Skeletal muscle satellite cell (primary cell): Measurements from ENCODE around the gene NFATC4. TPM values are rescaled to one million over a fixed set of nuclear protein-coding genes. Genes with fewer than 3 reads are reported as not detected.
"Not testable (repeated sequence)": the region's sequence is repeated elsewhere in the genome, so short reads cannot be mapped to it uniquely, and the experiment has no call there.

ENCODE experiments used
- H3K27me3 ChIP-seq: 2 replicates; pipeline ENCODE4 v1.7.0; 2013; ENCODE audit warnings: low read length; ENCODE audit not compliant: control insufficient read depth, insufficient read depth
- H3K36me3 ChIP-seq: 2 replicates; pipeline ENCODE4 v1.7.0; 2013; ENCODE audit warnings: mild to moderate bottlenecking, control low read depth, low read length; ENCODE audit not compliant: insufficient read depth
- H3K4me1 ChIP-seq: 2 replicates; pipeline ENCODE4 v1.7.0; 2013; ENCODE audit warnings: low read length; ENCODE audit not compliant: control insufficient read depth, insufficient read depth
- H3K4me2 ChIP-seq: 2 replicates; pipeline ENCODE4 v1.7.0; 2013; ENCODE audit warnings: mild to moderate bottlenecking, low read length
- H3K4me3 ChIP-seq: 2 replicates; pipeline ENCODE4 v1.7.0; 2013; ENCODE audit warnings: low read length
- H3K9ac ChIP-seq: 2 replicates; pipeline ENCODE4 v1.7.0; 2013; ENCODE audit warnings: mild to moderate bottlenecking, low read depth, low read length, moderate library complexity
- H3K9me3 ChIP-seq: replicated peaks from 2 replicates; pipeline ENCODE4 v1.7.0; 2013; ENCODE audit warnings: mild to moderate bottlenecking, control low read depth, low read length
- total RNA-seq: library from RNA; depleted of rRNA; stranded (reverse); fragments of >200 nt; gene quantifications from 2 replicates; pipeline ENCODE4 v1.2.3, GENCODE V29; 2012; rRNA removed

Gene NFATC4
- total RNA-seq = 23.3 and 24.9 TPM in 2 replicates

DNA sequence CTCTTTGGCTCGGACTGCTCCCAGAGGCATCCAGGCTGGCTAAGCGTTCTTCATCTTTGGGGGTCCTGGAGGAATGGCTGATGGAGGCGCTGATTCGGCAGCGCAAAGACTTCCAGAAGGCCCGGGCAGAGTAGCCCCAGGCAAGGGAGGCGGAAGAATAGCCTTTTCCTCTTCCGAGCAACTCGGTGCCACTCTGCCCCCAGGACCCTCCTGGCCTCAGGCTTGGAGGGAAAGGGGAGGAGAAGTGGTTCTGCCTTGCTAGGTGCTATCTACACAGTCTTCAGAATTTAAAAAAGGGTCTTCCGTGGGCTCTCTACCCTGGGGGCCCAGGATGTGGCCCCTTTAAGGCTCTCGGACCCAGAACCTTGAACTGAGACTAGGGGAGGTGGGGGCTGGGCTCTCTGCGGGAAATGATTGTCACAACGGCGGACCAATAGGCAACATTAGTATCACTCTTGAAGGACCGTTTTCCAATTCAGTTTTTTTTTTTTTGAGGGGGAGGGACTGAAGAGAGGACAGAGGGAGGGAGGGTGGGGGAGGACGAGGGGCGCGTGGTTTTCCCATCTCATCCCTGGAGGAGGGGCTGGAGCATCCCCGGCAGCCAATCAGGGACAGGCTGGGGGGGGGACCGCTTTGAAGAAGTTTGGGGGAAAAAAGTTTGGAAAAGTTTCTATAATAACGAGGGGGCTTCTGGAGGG is at the start of gene NFATC4:
TSS of gene NFATC4 (plus strand) at position 671 of the 698 bp plus-strand sequence. CDS start 157 bp downstream, outside the sequence.
- Histone ChIP-seq H3K9ac (peak within 1 kb of the TSS; percentile 94), H3K36me3 (no peaks in the 10 kb centered on the region), H3K9me3 (no peaks in the 10 kb centered on the region), H3K27me3 (no peaks in the 10 kb centered on the region), H3K4me1 (peaks cover 40% of the 10 kb centered on the region), H3K4me2 (peak within 1 kb of the TSS; percentile 90), H3K4me3 (peak within 1 kb of the TSS; percentile 85)

DNA sequence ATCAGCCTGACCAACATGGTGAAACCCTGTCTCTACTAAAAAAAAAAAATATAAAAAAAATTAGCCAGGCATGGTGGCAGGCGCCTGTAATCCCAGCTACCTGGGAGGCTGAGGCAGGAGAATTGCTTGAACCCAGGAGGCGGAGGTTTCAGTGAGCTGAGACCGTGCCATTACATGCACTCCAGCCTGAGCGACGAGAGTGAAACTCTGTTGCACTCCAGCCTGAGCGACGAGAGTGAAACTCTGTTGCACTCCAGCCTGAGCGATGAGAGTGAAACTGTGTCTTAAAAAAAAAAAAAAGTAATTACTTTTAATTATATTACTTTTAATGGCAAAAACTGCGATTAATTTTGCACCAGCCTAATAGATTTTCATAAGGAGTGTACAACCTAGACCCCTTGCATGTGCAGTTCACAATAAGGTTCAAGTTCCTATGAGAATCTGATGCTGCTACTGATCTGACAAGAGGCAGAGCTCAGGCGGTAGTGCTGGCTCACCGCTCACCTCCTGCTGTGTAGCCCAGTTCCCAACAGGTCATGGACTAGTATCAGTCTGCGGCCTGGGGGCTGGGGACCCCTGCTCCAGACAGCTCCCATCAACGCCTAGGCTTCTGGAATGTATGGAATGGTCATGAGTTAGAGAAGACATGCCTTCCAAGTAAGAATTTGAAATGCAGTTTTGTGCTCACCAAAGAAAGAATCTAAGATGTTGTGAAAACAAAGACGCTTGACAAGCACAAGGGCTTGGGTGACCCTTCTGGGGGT is 46.6 kb upstream of the NFATC4 start:
- no peaks in the 10 kb centered on the region for H3K9me3 ChIP-seq
- no peaks in the 10 kb centered on the region for H3K36me3 ChIP-seq
- peaks cover 12% of the 10 kb centered on the region for H3K4me1 ChIP-seq
- no peak overlapping the region for H3K4me2 ChIP-seq
- H3K9ac ChIP-seq = no peak overlapping the region
- H3K27me3 ChIP-seq = peaks cover 63% of the 10 kb centered on the region
- H3K4me3 ChIP-seq = no peak overlapping the region

DNA sequence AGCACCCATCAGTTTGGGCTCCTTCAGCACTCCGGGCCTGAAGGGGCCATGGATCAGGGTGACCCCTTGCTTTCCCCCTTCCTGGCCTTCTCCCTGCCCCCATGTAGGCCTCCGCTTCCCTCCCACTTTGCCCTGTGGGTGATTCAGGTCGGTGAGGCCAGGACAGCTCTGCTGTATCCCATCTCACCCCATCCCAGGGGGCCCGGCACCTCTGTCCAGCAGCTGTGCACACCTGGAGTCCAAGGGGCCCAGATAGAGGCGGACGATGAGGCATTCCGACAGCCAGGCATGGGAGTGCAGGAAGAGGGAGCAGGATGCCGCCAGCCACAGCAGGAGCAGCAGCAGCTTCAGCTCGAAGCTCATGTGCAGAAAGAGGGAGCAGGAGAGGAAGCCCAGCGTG is 45.3 kb upstream of the NFATC4 start:
- Histone ChIP-seq H3K4me1 (peaks cover 1% of the 10 kb centered on the region), H3K9me3 (no peaks in the 10 kb centered on the region), H3K27me3 (peaks cover 67% of the 10 kb centered on the region), H3K36me3 (no peaks in the 10 kb centered on the region), H3K4me2 (no peak overlapping the region), H3K4me3 (no peak overlapping the region), H3K9ac (no peak overlapping the region)

DNA sequence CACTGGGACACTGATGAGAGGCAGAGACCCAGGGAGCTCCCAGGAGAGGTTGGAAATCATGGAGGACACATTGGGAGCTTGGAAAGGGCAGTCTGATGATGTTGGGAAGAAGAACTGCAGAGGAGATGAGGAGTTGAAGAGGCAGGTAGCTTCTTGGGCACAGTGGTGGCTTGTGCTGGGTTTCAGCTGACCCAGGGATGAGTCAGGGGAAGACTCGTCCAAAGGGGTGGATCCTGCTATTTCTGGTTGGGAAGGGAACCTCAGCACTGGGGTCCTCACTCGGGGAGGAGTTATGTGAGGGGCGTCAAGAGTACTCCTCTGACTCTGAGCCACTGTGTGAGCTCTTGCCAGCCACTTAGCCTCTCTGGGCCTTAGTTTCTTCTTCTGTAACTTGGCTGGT is 44.6 kb upstream of the NFATC4 start:
- Histone ChIP-seq H3K4me2 (no peak overlapping the region), H3K9ac (no peak overlapping the region), H3K4me3 (no peak overlapping the region), H3K9me3 (no peaks in the 10 kb centered on the region), H3K27me3 (peaks cover 63% of the 10 kb centered on the region), H3K36me3 (no peaks in the 10 kb centered on the region), H3K4me1 (no peaks in the 10 kb centered on the region)

DNA sequence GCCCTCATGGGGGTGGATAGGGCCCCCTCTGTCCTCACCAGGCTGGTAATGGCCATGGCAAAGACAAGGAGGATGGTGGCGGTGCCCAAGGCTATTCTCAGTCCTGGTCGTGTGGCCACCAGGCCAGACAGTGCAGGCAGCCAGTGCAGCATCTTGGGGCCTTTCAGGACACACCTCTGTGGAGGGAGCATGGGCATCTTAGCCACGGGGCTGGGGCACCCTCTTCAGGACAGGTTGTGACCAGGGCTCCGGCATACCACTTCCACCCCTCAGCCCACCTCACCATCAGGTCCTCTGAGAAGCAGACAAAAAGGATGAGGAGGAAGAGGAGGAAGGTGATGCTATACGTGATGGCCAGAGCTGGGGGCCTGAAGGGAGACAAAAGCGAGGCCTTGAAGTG is 44.0 kb upstream of the NFATC4 start:
- no peaks in the 10 kb centered on the region for H3K4me1 ChIP-seq
- no peaks in the 10 kb centered on the region for H3K9me3 ChIP-seq
- no peaks in the 10 kb centered on the region for H3K36me3 ChIP-seq
- no peak overlapping the region for H3K4me2 ChIP-seq
- H3K9ac ChIP-seq = no peak overlapping the region
- no peak overlapping the region for H3K4me3 ChIP-seq
- peaks cover 56% of the 10 kb centered on the region for H3K27me3 ChIP-seq

DNA sequence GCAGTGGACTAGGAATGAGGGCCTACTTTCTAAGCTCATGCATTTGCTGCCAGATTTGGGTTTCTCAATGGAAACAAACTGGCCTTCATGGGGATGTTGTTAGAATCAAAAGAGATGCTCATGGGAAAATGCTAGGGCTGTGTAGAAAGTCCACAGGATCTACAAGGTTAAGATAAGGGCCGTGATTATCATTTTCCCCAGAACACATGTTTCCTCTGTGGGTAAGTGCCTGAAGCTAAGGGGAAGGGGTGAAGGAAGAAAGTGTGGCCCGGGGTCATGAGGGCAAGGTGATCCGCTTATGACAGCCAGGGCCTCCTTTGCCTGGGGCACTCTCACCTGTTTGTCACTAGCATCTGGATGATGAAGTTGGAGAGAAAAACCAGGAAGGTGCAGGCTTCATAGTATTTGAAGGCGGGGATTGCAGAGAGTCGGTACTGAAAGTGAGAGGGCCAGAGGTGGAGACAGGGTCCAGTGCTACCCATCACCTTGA is 42.9 kb upstream of the NFATC4 start:
- Histone ChIP-seq H3K4me1 (no peaks in the 10 kb centered on the region), H3K4me3 (no peak overlapping the region), H3K4me2 (no peak overlapping the region), H3K9ac (no peak overlapping the region), H3K9me3 (no peaks in the 10 kb centered on the region), H3K36me3 (no peaks in the 10 kb centered on the region), H3K27me3 (peaks cover 45% of the 10 kb centered on the region)

DNA sequence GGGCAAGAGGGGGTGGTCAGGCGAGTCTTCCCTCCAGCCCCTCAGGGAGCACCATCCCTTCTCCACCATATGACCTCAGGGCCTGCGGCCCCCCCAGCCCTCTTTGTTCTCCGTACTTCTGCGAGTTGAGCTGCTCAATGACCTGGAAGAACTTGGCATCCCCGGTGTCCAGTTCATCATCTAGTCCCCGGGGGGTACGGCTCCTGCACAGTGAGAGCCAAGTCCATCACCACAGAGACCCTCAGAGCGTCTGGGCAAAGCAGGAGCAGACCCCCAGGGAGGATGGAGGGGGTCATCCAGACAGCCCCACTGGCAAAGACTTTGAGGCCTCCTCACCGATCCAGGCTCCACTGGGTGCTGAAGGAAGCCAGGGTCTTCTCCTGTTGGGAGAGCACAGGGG is 42.0 kb upstream of the NFATC4 start:
- Histone ChIP-seq H3K9me3 (no peaks in the 10 kb centered on the region), H3K4me2 (no peak overlapping the region), H3K4me3 (no peak overlapping the region), H3K36me3 (no peaks in the 10 kb centered on the region), H3K27me3 (peaks cover 37% of the 10 kb centered on the region), H3K9ac (no peak overlapping the region), H3K4me1 (no peaks in the 10 kb centered on the region)

DNA sequence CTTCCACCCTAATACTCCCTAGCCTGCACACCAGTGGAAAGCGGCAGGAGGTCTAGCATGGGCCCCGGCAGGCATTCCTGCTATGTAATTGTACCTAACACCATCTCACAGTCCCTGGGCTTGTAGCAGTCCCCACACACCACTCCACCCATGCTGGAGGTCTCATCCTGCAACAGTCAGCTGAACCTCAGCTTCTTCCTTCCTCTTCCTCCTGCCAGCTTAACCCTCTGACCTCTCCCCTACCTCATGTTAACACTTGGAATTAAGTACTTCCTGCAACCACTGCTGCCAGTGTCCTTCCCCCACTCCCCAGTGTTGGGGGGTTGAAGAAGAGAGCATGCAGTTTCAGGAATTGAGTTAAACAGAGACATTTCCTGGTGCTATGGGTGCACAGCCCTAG is 40.7 kb upstream of the NFATC4 start:
- no peak overlapping the region for H3K4me2 ChIP-seq
- H3K4me3 ChIP-seq = no peak overlapping the region
- H3K36me3 ChIP-seq = no peaks in the 10 kb centered on the region
- peaks cover 4% of the 10 kb centered on the region for H3K4me1 ChIP-seq
- no peaks in the 10 kb centered on the region for H3K9me3 ChIP-seq
- H3K27me3 ChIP-seq = peaks cover 29% of the 10 kb centered on the region
- no peak overlapping the region for H3K9ac ChIP-seq

DNA sequence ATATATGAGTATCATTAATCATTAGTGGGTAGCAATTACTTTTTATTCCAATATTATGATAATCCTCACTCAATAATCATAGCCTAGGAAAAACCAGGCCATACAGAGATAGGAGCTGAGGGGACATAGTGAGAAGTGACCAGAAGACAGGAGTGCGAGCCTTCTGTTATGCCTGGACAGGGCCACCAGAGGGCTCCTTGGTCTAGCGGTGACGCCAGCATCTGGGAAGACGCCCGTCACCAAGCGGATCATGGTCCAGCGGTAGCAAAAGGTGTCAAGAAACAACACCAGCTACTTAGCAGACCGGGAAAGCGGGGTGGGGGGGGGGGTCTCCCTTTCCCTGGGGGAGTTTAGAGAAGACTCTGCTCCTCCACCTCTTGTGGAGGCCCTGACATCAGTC is 40.1 kb upstream of the NFATC4 start:
- H3K9ac ChIP-seq, H3K4me1 ChIP-seq, H3K4me2 ChIP-seq, H3K36me3 ChIP-seq, H3K9me3 ChIP-seq, H3K4me3 ChIP-seq: not testable (repeated sequence)
- peaks cover 29% of the 10 kb centered on the region for H3K27me3 ChIP-seq

DNA sequence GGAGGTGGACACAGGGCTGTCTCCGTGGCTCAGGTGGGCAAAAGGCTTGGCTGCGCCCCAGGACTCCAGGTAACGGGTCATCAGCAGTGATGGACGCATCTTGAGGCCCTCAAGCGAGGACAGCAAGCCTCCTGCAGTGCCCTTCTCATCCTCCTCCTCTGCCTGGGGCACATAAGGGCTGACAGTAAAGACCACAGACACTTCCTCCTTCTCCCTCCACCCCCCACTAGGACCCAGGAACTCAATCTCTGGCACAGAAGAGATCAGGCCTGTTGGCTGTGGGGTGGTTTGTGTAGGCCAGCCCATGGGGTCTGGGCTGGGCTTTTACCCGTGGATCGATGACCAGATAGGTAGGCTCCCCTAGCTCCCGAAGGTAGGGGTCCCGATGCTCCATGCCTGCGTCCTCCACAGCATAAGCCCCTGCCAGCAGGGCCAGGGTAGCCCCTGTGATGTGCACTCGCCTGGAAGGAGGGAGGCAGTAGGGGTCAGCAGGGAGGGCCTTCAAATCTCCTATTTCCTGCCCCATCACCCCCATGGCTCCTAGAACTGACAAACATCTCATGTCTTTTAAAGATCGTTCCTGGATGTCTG is 38.8 kb upstream of the NFATC4 start:
- peaks cover 18% of the 10 kb centered on the region for H3K4me1 ChIP-seq
- no peak overlapping the region for H3K4me3 ChIP-seq
- no peak overlapping the region for H3K9ac ChIP-seq
- H3K27me3 ChIP-seq = peaks cover 26% of the 10 kb centered on the region
- no peaks in the 10 kb centered on the region for H3K9me3 ChIP-seq
- no peaks in the 10 kb centered on the region for H3K36me3 ChIP-seq
- no peak overlapping the region for H3K4me2 ChIP-seq

DNA sequence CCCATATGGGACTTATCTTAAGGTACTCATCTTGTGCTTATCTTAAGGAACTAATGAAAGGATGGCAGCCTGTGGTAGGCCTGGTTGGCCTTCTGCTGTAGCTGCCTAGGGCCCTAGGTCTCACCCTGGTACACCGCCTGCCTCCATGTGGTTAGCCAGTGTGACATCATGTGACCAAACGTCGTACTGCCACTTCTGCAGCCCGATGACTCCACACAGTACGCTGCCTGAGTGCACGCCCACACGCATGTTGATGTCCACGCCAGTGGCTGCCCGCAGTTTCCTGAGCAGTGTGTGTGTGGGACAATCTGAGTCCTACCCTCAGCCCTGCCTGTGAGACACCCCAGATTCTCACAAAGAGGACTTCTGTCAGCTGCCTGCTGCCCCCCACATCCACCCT is 38.2 kb upstream of the NFATC4 start:
- Histone ChIP-seq H3K27me3 (peaks cover 29% of the 10 kb centered on the region), H3K4me1 (peaks cover 24% of the 10 kb centered on the region), H3K4me3 (no peak overlapping the region), H3K9me3 (no peaks in the 10 kb centered on the region), H3K4me2 (no peak overlapping the region), H3K36me3 (no peaks in the 10 kb centered on the region), H3K9ac (no peak overlapping the region)
